ENCODE results near the gene DDX23. TPM values are rescaled to one million over a fixed set of nuclear protein-coding genes. Genes with fewer than 3 reads are reported as not detected.
"Not testable (repeated sequence)": the region's sequence is repeated elsewhere in the genome, so short reads cannot be mapped to it uniquely, and the experiment has no call there.

DDX23 gene
- total RNA-seq, 3 donors from 2014 or later, result 65.4 to 89.9 (median 76.0) TPM

DNA sequence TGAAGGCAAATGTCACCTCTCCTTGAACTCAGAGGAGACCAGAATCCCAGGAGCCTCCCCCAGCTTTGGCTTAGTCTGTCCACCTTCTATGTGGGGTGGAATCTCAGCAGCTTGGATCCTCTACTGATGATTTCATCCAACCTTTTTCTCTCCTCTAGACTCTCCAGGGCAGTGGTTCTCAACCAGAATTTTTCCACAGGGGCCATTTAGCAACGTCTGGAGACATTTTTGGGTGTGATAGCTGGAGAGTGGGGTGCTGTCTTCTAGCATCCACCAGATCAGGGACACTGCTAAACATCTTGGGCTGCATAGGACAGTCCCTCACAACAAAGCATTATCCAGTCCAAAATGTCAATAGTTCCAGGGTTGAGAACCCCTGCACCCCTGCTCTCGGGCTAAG lies 4.4 kb upstream of the DDX23 start:
- Histone ChIP-seq H3K27ac (no peak overlapping the region), H3K36me3 (no peaks in the 10 kb centered on the region), H3K4me3 (no peak overlapping the region), H3K9me3 (no peaks in the 10 kb centered on the region), H3K27me3 (no peaks in the 10 kb centered on the region), H3K4me1 (no peaks in the 10 kb centered on the region)
- no peak for DNase-seq (ENCODE audit: low spot score in 2 of 2)
- TF ChIP-seq POLR2AphosphoS5 (IDR thresholded peaks at IDR 0.05) (no peak), POLR2A (IDR thresholded peaks at IDR 0.05) (no peak)
- TF ChIP-seq, protein P1, sequence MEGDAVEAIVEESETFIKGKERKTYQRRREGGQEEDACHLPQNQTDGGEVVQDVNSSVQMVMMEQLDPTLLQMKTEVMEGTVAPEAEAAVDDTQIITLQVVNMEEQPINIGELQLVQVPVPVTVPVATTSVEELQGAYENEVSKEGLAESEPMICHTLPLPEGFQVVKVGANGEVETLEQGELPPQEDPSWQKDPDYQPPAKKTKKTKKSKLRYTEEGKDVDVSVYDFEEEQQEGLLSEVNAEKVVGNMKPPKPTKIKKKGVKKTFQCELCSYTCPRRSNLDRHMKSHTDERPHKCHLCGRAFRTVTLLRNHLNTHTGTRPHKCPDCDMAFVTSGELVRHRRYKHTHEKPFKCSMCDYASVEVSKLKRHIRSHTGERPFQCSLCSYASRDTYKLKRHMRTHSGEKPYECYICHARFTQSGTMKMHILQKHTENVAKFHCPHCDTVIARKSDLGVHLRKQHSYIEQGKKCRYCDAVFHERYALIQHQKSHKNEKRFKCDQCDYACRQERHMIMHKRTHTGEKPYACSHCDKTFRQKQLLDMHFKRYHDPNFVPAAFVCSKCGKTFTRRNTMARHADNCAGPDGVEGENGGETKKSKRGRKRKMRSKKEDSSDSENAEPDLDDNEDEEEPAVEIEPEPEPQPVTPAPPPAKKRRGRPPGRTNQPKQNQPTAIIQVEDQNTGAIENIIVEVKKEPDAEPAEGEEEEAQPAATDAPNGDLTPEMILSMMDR (IDR thresholded peaks at IDR 0.05), result no peak
- intact Hi-C loops (cut with DNase I; ENCODE audit: low total_unique reads), result no loop called here

DNA sequence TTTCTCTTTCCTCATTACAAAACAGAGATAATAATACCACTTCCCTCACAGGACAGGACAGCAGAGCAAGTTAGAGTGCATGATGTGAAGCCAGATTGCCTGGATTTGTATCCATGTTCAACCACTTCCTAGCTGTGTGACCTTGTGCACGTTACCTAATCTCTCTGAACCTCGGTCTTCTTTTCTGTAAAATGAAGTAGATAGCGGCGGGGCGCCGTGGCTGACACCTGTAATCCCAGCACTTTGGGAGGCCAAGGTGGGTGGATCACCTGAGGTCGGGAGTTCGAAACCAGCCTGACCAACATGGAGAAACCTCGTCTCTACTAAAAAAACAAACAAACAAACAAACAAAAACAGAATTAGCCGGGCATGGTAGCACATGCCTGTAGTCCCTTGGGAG lies 3.0 kb upstream of the DDX23 start:
- H3K36me3 ChIP-seq; H3K27me3 ChIP-seq; DNase-seq (ENCODE audit: low spot score in 2 of 2); H3K4me1 ChIP-seq; H3K9me3 ChIP-seq; intact Hi-C loops (cut with DNase I; ENCODE audit: low total_unique reads); H3K4me3 ChIP-seq; H3K27ac ChIP-seq: not testable (repeated sequence)

DNA sequence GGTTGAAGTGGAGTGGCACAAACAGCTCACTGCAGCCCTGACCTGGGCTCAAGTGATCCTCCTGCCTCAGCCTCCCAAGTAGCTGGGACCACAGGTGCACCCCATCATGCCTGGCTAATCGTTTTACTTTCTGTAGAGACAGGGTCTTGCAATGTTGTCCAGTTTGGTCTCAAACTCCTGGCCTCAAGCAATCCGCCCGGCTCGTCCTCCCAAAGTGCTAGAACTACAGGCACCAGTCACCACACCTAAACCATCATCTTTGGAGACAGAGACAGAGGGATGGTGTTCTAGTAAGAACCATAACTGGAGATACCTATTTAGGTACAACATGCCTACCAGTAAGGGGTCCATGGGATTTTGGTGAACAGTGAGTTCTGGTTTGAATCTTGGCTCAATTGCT lies 2.5 kb upstream of the DDX23 start:
- DNase-seq (ENCODE audit: low spot score in 2 of 2), result no peak
- no peak overlapping the region for H3K27ac ChIP-seq
- no peaks in the 10 kb centered on the region for H3K4me1 ChIP-seq
- H3K4me3 ChIP-seq, result no peak overlapping the region
- no peaks in the 10 kb centered on the region for H3K9me3 ChIP-seq
- intact Hi-C loops (cut with DNase I; ENCODE audit: low total_unique reads), result no loop called here
- TF ChIP-seq POLR2A (IDR thresholded peaks at IDR 0.05), result no peak
- no peak for TF ChIP-seq POLR2AphosphoS5 (IDR thresholded peaks at IDR 0.05)
- TF ChIP-seq, protein P1 (IDR thresholded peaks at IDR 0.05), result no peak
- no peaks in the 10 kb centered on the region for H3K36me3 ChIP-seq
- no peaks in the 10 kb centered on the region for H3K27me3 ChIP-seq

DNA sequence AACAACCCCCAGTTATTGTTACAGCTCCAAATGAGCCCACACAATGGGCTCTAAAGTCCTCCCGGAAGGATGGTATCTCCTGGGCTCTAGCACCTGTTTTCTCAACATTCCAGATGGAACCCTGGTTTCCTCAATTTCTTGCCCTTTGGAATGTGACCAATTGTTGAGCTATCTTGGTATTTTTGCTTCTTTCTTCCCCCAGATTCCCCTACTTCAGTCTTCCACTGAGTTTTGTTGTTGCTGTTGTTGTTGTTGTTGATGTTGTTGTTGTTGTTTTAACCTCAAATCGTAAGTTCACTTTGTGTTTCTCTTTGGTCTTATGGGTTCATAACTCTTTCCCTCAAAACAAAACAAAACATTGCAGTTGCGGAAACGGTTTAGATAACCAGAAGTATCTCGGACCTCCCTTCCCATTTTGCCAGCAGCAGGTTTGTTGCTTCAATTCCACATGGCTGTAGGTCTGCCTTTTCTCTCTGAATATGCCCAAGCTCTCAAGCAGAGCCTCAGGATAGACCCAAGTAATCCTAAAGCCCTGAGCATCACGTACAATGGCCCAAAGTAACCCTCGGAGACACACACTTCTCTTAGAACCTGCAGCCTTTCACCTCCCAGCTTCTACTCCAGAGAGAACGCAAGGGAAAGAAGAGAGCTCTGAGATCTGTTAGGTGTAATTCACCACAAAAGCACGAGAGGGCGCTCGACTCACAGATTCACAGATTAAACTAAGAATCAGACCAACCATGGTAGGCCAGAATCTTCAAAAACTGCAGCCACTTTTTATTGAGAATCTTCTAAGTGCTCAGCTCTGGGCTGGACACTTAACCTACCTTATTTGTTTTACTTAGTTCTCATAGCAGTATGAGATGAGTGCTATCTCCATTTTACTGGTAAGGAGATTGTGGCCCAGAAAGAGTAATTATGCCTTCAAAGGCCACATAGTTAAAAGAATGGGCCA lies 1.0 kb upstream of the DDX23 start:
- DNase-seq (ENCODE audit: low spot score in 2 of 2), result peak; percentile 85 to 91
- no peaks in the 10 kb centered on the region for H3K36me3 ChIP-seq
- intact Hi-C loops (cut with DNase I; ENCODE audit: low total_unique reads), result no loop called here

DNA sequence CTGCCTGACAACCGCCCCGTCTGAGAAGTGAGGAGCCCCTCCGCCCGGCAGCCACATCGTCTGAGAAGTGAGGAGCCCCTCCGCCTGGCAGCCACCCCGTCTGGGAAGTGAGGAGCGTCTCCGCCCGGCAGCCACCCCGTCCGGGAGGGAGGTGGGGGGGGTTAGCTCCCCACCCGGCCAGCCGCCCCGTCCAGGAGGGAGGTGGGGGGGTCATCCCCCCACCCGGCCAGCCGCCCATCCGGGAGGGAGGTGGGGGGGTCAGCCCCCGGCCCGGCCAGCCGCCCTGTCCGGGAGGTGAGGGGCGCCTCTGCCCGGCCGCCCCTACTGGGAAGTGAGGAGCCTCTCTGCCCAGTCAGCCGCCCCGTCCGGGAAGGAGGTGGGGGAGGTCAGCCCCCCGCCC lies 9.9 kb downstream of the DDX23 start:
- H3K4me1 ChIP-seq; H3K27me3 ChIP-seq; H3K9me3 ChIP-seq; H3K4me3 ChIP-seq; intact Hi-C loops (cut with DNase I; ENCODE audit: low total_unique reads); H3K27ac ChIP-seq; DNase-seq (ENCODE audit: low spot score in 2 of 2): not testable (repeated sequence)
- H3K36me3 ChIP-seq, result peaks cover 17% of the 10 kb centered on the region

More for the DNA sequence above, 1.0 kb upstream of the DDX23 start:
- H3K9me3 ChIP-seq, result no peaks in the 10 kb centered on the region
- H3K27me3 ChIP-seq, result no peaks in the 10 kb centered on the region
- peak overlapping the region; percentile 88 to 92 for H3K27ac ChIP-seq
- no peaks in the 10 kb centered on the region for H3K4me1 ChIP-seq
- peak overlapping the region; percentile 74 to 88 (median 85) for H3K4me3 ChIP-seq
- TF ChIP-seq POLR2AphosphoS5 (IDR thresholded peaks at IDR 0.05), result no peak
- TF ChIP-seq, protein P1 (IDR thresholded peaks at IDR 0.05), result peak; percentile 96

DNA sequence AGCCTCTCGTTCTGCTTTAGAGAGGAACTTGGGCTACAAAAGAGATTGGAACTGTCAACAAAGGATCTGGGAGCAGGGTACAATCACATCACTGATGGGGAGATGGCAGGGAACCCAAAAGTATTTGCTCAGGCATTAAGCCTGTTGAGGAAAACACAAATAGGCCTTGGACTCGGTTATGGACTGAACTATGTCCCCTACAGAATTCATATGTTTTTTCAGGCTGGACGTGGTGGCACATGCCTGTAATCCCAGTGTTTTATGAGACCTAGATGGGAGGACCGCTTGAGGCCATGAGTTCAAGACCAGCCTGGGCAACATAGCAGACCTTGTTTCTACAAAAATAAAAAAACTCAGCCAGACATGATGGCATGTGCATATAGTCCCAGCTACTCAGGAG lies 13.9 kb downstream of the DDX23 start:
- no peaks in the 10 kb centered on the region for H3K9me3 ChIP-seq
- intact Hi-C loops (cut with DNase I; ENCODE audit: low total_unique reads), result no loop called here
- H3K4me3 ChIP-seq, result no peak overlapping the region
- TF ChIP-seq, protein P1 (IDR thresholded peaks at IDR 0.05), result no peak
- TF ChIP-seq POLR2A (IDR thresholded peaks at IDR 0.05) (no peak), POLR2AphosphoS5 (IDR thresholded peaks at IDR 0.05) (no peak)
- no peak for DNase-seq (ENCODE audit: low spot score in 2 of 2)
- H3K4me1 ChIP-seq, result no peaks in the 10 kb centered on the region
- no peak overlapping the region for H3K27ac ChIP-seq
- no peaks in the 10 kb centered on the region for H3K27me3 ChIP-seq
- peaks cover 13% of the 10 kb centered on the region for H3K36me3 ChIP-seq

All from breast epithelium (tissue), 4 donors.